ENCODE data around the gene TRPC4AP.
A peak's percentile ranks its signal among the peaks of the same experiment; 100 is the strongest.
"Not testable (repeated sequence)": the region's sequence is repeated elsewhere in the genome, so short reads cannot be mapped to it uniquely, and the experiment has no call there.

Gene TRPC4AP

DNA sequence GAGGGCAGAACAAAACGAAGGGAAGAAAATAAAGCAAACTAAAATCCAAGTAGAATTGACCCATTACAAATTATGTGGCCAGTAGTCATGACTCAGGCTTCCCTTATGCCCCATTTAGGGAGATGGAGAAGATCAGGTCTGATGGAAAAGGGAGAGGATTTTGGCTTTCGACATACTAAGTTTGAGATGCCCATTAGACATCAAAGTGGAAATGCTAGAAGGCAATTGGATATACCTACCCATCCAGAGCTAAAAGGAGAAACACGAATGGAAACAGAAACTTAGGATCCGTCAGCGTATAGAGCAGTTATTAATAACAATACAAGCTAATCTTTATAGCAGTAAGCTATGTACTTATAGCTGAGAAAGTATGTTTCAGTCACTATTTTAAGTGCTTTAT lies 4.8 kb downstream of the TRPC4AP start:
- no peak overlapping the region for H3K4me3 ChIP-seq (replicated peaks; ENCODE audit: low read depth, low read length)
- TF ChIP-seq, protein P1, sequence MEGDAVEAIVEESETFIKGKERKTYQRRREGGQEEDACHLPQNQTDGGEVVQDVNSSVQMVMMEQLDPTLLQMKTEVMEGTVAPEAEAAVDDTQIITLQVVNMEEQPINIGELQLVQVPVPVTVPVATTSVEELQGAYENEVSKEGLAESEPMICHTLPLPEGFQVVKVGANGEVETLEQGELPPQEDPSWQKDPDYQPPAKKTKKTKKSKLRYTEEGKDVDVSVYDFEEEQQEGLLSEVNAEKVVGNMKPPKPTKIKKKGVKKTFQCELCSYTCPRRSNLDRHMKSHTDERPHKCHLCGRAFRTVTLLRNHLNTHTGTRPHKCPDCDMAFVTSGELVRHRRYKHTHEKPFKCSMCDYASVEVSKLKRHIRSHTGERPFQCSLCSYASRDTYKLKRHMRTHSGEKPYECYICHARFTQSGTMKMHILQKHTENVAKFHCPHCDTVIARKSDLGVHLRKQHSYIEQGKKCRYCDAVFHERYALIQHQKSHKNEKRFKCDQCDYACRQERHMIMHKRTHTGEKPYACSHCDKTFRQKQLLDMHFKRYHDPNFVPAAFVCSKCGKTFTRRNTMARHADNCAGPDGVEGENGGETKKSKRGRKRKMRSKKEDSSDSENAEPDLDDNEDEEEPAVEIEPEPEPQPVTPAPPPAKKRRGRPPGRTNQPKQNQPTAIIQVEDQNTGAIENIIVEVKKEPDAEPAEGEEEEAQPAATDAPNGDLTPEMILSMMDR (IDR thresholded peaks at IDR 0.05; ENCODE audit: low read length, missing control alignments) = no peak
- peak; percentile 10 for DNase-seq (ENCODE audit: low read depth)

- no peak overlapping the region for H3K4me3 ChIP-seq (replicated peaks; ENCODE audit: low read depth, low read length)
- TF ChIP-seq, protein P1 (IDR thresholded peaks at IDR 0.05; ENCODE audit: low read length, missing control alignments) = no peak
- DNase-seq (ENCODE audit: low read depth) = no peak
These were observed 5.3 kb downstream of the TRPC4AP start for GRCh38 chr20:35087355-35087754.

DNA sequence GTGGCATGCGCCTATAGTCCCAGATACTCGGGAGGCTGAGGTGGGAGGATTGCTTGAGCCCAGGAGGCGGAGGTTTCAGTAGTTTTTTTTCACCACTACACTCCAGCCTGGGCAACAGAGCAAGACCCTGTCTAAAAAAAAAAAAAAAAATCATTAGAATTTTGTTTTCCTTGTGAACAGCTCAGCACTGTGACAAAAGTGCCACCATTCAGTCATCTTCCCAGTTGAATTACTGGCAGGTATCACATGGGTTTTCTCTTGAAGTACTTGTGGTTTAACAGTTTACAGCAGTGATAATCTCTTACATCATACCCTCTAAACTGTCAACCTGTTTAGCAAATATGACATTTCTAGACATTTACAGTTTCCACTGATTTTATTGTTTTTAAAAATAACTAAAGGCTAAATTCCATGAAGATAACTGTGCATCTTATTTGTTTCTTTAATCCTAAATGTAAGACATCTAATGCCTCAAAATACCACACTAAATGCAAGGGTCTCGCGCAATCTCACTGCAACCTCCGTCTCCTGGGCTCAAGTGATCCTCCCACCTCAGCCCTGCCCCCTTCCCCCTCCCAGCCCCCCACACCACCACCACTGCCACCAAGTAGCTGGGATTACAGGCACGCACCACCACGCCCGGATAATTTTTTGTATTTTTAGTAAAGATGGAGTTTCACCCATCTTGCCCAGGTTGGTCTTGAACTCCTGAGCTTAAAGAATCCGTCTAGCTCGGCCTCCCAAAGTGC lies 7.0 kb downstream of the TRPC4AP start:
- TF ChIP-seq, protein P1 (IDR thresholded peaks at IDR 0.05; ENCODE audit: low read length, missing control alignments) = no peak
- H3K4me3 ChIP-seq (replicated peaks; ENCODE audit: low read depth, low read length) = no peak overlapping the region
- no peak for DNase-seq (ENCODE audit: low read depth)

DNA sequence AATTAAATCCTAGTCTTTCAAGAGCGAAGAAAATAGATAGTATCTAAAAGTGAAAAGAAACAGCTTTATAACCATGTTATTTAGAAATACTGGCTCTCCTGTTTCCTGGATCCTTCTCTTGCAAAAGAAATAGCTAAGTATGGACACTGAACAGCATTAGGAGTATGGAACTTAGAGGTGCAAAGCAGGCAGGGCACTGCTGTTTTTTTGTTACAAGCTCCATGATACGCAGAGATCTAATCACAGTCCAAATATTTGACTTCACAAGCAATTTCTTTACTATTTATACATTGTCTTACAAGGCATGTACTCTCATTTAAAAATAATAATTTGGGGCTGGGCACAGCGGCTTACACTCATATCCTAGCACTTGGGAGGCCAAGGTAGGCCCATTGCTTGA lies 7.6 kb downstream of the TRPC4AP start:
- H3K4me3 ChIP-seq (replicated peaks; ENCODE audit: low read depth, low read length) = no peak overlapping the region
- no peak for DNase-seq (ENCODE audit: low read depth)
- TF ChIP-seq, protein P1 (IDR thresholded peaks at IDR 0.05; ENCODE audit: low read length, missing control alignments) = no peak

GRCh38 chr20:35080348-35080642 lies 12.3 kb downstream of the TRPC4AP start:
- not testable (repeated sequence) for H3K4me3 ChIP-seq (replicated peaks; ENCODE audit: low read depth, low read length); DNase-seq (ENCODE audit: low read depth)

DNA sequence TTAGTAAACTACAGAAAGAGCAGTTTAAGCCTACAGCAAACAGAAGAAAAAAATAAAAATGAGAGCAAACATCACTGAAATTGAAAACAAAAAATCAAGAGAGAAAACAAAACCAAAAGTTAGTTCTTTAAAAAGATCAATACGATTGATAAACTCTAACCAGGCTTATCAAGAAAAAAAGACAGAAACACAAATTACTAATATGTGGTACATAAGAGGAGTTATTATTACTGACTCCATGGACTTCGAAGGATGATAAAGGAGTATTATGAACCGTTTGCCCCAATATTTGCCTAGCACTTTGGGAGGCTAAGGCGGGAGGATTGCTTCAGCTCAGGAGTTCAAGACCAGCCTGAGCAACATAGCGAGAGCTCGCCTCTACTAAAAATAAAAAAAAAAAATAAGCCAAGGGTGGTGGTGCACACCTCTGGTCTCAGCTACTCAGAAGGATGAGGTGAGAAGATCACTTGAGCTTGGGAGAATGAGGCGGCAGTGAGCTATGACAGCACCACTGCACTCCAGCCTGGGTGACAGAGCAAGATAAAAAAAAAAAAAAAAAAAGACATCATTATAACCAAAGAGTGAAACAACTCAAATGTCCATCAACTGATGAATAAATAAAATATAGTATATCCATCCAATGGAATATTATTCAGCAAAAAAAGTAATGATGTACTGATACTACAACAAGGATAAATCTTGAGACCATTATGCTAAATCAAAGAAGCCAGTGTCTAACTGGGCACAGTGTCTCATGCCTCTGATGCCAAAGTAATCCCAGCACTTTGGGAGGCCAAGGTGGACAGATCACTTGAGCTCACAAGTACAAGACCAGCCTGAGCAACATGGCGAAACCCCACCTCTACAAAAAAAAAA lies 12.9 kb downstream of the TRPC4AP start:
- TF ChIP-seq, protein P1 (IDR thresholded peaks at IDR 0.05; ENCODE audit: low read length, missing control alignments) = no peak
- DNase-seq (ENCODE audit: low read depth) = no peak
- no peak overlapping the region for H3K4me3 ChIP-seq (replicated peaks; ENCODE audit: low read depth, low read length)

DNA sequence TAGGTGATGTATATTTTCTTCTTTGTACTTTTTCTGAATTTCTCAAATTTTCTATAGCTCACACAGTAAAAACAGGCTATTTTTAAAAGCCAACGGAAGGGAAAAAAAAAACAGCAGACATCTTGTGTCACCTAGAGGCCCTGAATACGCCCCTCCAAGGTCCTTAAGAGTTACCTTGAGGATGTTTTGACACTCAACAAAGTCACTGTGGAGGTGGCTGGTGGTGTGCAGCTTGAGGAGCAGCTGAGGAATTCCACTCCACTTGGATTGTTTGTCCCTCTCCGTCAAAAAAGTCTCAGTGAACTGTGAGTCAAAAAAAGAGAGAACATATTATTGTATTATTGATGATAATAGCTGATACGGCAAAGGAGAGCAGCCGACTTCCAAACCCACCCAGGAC lies 14.7 kb downstream of the TRPC4AP start:
- TF ChIP-seq, protein P1 (IDR thresholded peaks at IDR 0.05; ENCODE audit: low read length, missing control alignments) = no peak
- DNase-seq (ENCODE audit: low read depth) = no peak
- no peak overlapping the region for H3K4me3 ChIP-seq (replicated peaks; ENCODE audit: low read depth, low read length)
